MM.1S (cell line): ENCODE measurements around the gene KLHL24.
"Not testable (repeated sequence)": the region's sequence is repeated elsewhere in the genome, so short reads cannot be mapped to it uniquely, and the experiment has no call there.

Experiments
- EZH2 ChIP-seq: fragments of 300-600 bp; sonication (generic); optimal IDR thresholded peaks from 2 replicates; pipeline ENCODE3; 2017; ENCODE audit warnings: low read depth, mild to moderate bottlenecking, antibody characterized with exemption, low read length, mixed read lengths
- EZH2phosphoT487 ChIP-seq: fragments of 300-600 bp; sonication (generic); IDR thresholded peaks from 2 replicates; pipeline ENCODE4 v1.6.1; 2018; ENCODE audit warnings: antibody characterized with exemption, low read length
- TF ChIP-seq, protein P1 (sequence below): fragments of 300-600 bp; sonication (generic); IDR thresholded peaks from 2 replicates; pipeline ENCODE4 v1.5.1; 2016; ENCODE audit warnings: antibody characterized with exemption, low read length, mixed read lengths

DNA sequence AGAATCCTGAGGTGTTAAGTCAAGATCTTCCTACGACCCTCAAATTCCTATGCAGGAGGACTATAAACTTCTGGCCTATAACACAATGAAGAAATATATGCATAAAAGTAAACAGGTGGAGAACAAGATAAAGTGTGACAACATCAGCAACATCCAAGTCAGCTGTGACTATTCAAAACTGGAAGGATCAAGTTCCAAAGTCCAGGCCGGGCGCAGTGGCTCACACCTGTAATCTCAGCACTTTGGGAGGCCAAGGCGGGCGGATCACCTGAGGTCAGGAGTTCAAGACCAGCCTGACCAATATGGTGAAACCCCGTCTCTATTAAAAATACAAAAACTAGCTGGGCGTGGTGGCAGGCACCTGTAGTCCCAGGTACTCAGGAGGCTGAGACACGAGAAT lies 2.7 kb upstream of the KLHL24 start:
- TF ChIP-seq, protein P1, sequence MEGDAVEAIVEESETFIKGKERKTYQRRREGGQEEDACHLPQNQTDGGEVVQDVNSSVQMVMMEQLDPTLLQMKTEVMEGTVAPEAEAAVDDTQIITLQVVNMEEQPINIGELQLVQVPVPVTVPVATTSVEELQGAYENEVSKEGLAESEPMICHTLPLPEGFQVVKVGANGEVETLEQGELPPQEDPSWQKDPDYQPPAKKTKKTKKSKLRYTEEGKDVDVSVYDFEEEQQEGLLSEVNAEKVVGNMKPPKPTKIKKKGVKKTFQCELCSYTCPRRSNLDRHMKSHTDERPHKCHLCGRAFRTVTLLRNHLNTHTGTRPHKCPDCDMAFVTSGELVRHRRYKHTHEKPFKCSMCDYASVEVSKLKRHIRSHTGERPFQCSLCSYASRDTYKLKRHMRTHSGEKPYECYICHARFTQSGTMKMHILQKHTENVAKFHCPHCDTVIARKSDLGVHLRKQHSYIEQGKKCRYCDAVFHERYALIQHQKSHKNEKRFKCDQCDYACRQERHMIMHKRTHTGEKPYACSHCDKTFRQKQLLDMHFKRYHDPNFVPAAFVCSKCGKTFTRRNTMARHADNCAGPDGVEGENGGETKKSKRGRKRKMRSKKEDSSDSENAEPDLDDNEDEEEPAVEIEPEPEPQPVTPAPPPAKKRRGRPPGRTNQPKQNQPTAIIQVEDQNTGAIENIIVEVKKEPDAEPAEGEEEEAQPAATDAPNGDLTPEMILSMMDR, result not testable (repeated sequence)
- not testable (repeated sequence) for TF ChIP-seq EZH2phosphoT487, EZH2
